Measurements from ENCODE around the gene TCEA2.

The TCEA2 gene

DNA sequence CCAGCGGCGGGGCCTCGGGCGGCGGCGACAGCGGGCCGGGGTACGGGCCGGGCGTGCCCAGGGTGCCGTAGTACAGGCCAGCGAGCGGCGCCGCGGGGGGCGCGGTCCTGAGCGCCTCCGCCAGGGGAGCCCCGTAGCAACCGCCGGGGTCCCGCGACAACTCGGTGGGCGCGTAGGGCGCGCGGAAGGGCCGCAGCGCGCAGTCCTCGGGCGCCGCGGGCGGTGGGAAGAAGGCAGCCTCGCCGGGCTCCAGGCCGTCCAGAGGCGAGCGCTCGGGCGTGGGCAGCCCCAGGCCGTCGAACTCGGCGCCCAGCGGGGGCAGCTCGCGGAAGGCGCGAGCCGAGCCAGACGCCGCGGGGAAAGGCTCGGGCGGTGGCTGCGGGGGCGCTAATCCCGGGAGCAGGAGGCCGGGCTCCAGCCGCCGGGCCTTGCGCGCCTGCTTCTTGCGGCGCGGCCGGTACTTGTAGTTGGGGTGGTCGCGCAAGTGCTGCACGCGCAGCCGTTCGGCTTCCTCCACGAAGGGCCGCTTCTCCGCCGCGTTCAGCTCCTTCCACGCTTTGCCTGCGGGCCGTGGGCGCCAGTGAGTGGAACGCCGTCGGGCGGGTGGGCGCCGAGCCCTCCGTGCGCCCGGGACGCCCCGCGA lies 14.5 kb upstream of the TCEA2 start:
- no peak for DNase-seq (ENCODE audit: extremely low spot score)
- ChIA-PET CTCF (no interaction called here), POLR2A (no interaction called here)
- TF ChIP-seq FOXA1 (IDR thresholded peaks at IDR 0.05) (no peak), L3MBTL2 (conservative IDR thresholded peaks at IDR 0.05) (no peak), BHLHE40 (IDR thresholded peaks at IDR 0.05; ENCODE audit: borderline replicate concordance) (no peak), ARNT (IDR thresholded peaks at IDR 0.05) (no peak), NFRKB (IDR thresholded peaks at IDR 0.05) (no peak), CTBP1 (IDR thresholded peaks at IDR 0.05; ENCODE audit: borderline replicate concordance) (no peak), TARDBP (IDR thresholded peaks at IDR 0.05) (no peak), FOXM1 (IDR thresholded peaks at IDR 0.05; ENCODE audit: borderline replicate concordance) (no peak), SP1 (IDR thresholded peaks at IDR 0.05) (no peak), FOXK2 (IDR thresholded peaks at IDR 0.05) (no peak), SUZ12 (IDR thresholded peaks at IDR 0.05) (no peak)

GRCh38 chr20:64049060-64049877 lies 13.7 kb upstream of the TCEA2 start, which contains the start of gene SOX18:
SOX18 (minus strand) TSS chr20:64049639; CDS start chr20:64049516, 123 bp downstream.
- TF ChIP-seq SP1 (IDR thresholded peaks at IDR 0.05) (no peak), FOXK2 (IDR thresholded peaks at IDR 0.05) (no peak), HDGF (IDR thresholded peaks at IDR 0.05; ENCODE audit: borderline replicate concordance) (no peak), ZNF384 (IDR thresholded peaks at IDR 0.05) (no peak), L3MBTL2 (conservative IDR thresholded peaks at IDR 0.05) (no peak), PKNOX1 (IDR thresholded peaks at IDR 0.05) (no peak), NFRKB (IDR thresholded peaks at IDR 0.05) (no peak), FOXA1 (IDR thresholded peaks at IDR 0.05) (no peak), SUZ12 (IDR thresholded peaks at IDR 0.05) (no peak), BHLHE40 (IDR thresholded peaks at IDR 0.05; ENCODE audit: borderline replicate concordance) (no peak), LEF1 (IDR thresholded peaks at IDR 0.05; ENCODE audit: borderline replicate concordance) (no peak)
- DNase-seq (ENCODE audit: extremely low spot score) = peak; percentile 56
- ChIA-PET CTCF (no interaction called here), POLR2A (no interaction called here)

DNA sequence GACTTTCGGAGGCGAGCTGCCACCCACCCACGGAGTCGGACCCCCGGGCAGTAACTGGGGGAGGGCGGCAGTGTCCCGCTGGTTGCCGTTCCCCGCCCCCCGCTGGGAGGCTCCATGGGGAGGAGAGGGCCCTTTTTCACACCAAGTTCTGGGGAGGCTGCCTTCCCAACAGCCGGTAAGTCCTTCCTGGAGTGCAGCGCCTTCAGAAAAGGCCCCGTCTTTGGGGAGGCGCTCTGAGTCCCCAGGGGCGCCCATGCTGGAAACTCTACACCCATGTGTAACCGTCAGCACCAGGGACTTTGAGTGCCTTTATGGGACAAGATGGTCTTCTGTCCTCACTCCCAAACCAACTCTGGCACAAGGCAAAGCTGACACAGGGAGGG lies 13.1 kb upstream of the TCEA2 start:
- ChIA-PET CTCF (no interaction called here), POLR2A (interaction anchor here (1.3 kb wide), 1 partner anchor 13 kb away, joined by 8 read pairs; the partner anchor contains the start of gene TCEA2)
- DNase-seq (ENCODE audit: extremely low spot score) = no peak
- TF ChIP-seq NFRKB (IDR thresholded peaks at IDR 0.05) (no peak), BHLHE40 (IDR thresholded peaks at IDR 0.05; ENCODE audit: borderline replicate concordance) (no peak), HDGF (IDR thresholded peaks at IDR 0.05; ENCODE audit: borderline replicate concordance) (no peak), PKNOX1 (IDR thresholded peaks at IDR 0.05) (no peak), SUZ12 (IDR thresholded peaks at IDR 0.05) (no peak), FOXA1 (IDR thresholded peaks at IDR 0.05) (no peak), TARDBP (IDR thresholded peaks at IDR 0.05) (no peak), ZNF384 (IDR thresholded peaks at IDR 0.05) (no peak), ARNT (IDR thresholded peaks at IDR 0.05) (no peak), ELF4 (IDR thresholded peaks at IDR 0.05) (no peak), L3MBTL2 (conservative IDR thresholded peaks at IDR 0.05) (no peak), FOXK2 (IDR thresholded peaks at IDR 0.05) (no peak), SP1 (IDR thresholded peaks at IDR 0.05) (no peak), LEF1 (IDR thresholded peaks at IDR 0.05; ENCODE audit: borderline replicate concordance) (no peak), FOXM1 (IDR thresholded peaks at IDR 0.05; ENCODE audit: borderline replicate concordance) (no peak), CTBP1 (IDR thresholded peaks at IDR 0.05; ENCODE audit: borderline replicate concordance) (no peak)

DNA sequence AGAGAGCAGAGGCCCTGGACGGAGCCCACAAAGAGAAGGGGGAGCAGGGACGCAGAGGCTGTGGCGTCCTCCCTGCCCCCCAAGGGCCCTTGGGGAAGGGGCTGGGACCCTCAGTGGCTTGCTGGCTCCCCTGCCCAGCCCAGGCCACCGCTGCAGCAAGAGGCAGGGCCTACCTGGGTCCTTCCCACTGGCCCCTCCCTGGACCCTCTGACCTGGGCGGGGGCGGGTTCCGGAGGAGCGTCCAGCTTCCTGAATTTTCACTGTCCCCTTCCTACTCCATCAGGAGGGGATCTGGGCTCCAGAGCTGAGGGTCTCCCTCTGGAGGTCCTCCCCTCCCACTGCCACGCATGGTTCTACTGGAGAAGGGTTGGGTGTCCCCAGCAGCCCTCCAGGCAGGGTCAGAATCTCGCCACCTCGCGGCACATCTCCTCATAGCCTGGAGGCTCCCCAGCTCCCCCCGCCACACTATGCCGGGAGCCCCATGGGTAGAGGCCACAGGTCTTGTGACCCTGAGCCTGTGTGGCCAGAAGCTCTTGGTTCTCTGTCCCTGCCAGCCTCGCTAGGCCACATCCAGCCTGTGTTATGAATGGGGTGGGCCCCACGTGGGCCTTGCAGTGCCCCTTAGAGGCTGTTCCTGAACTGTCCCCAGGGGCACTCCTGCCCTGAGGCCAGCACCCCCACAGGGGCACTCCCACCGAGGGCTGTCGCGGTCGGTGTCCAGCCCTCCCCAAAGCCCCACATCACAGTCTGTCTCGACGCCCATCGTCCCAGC lies 12.6 kb upstream of the TCEA2 start:
- TF ChIP-seq CTBP1 (IDR thresholded peaks at IDR 0.05; ENCODE audit: borderline replicate concordance) (no peak), ELF4 (IDR thresholded peaks at IDR 0.05) (no peak), HDGF (IDR thresholded peaks at IDR 0.05; ENCODE audit: borderline replicate concordance) (no peak), FOXA1 (IDR thresholded peaks at IDR 0.05) (no peak), BHLHE40 (IDR thresholded peaks at IDR 0.05; ENCODE audit: borderline replicate concordance) (no peak), L3MBTL2 (conservative IDR thresholded peaks at IDR 0.05) (no peak), FOXK2 (IDR thresholded peaks at IDR 0.05) (no peak), SP1 (IDR thresholded peaks at IDR 0.05) (no peak), LEF1 (IDR thresholded peaks at IDR 0.05; ENCODE audit: borderline replicate concordance) (no peak)
- no peak for DNase-seq (ENCODE audit: extremely low spot score)
- ChIA-PET POLR2A (interaction anchor here (1.3 kb wide), 1 partner anchor 12 kb away, joined by 8 read pairs; the partner anchor contains the start of gene TCEA2), CTCF (interaction anchor here (0.9 kb wide), 1 partner anchor 10 kb away, joined by 3 read pairs; no protein-coding TSS in a partner anchor)

DNA sequence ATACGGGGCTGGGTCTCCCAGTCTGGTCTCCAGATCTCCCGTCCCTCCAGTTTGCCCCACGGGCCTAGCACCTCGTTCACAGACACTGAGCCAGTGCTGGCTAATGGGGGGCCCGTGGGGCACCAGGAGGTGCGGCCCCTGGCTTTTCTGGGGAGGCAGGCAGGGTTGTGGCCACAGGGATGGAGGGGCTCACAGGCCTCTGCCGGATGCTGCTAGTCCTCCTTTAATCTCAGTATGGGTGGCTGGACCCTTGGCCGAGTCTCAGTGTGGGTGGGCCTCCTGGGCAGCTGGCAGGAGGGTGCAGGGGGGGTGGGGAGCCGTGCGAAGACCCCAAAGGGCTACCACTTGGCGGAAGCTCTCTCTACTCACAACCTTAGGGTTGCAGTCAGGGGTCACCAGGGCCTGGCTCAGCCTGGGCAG lies 12.0 kb upstream of the TCEA2 start:
- no peak for DNase-seq (ENCODE audit: extremely low spot score)
- POLR2A ChIA-PET = interaction anchor here (1.3 kb wide), 1 partner anchor 12 kb away, joined by 8 read pairs; the partner anchor contains the start of gene TCEA2
- CTCF ChIA-PET = interaction anchor here (0.9 kb wide), 1 partner anchor 9 kb away, joined by 3 read pairs; no protein-coding TSS in a partner anchor
- no peak for TF ChIP-seq FOXA1 (IDR thresholded peaks at IDR 0.05)
- TF ChIP-seq FOXK2 (IDR thresholded peaks at IDR 0.05) = no peak
- no peak for TF ChIP-seq HDGF (IDR thresholded peaks at IDR 0.05; ENCODE audit: borderline replicate concordance)
- no peak for TF ChIP-seq SUZ12 (IDR thresholded peaks at IDR 0.05)
- TF ChIP-seq PKNOX1 (IDR thresholded peaks at IDR 0.05) = no peak
- no peak for TF ChIP-seq NFRKB (IDR thresholded peaks at IDR 0.05)
- no peak for TF ChIP-seq CTBP1 (IDR thresholded peaks at IDR 0.05; ENCODE audit: borderline replicate concordance)
- no peak for TF ChIP-seq ZNF384 (IDR thresholded peaks at IDR 0.05)
- no peak for TF ChIP-seq TARDBP (IDR thresholded peaks at IDR 0.05)
- TF ChIP-seq LEF1 (IDR thresholded peaks at IDR 0.05; ENCODE audit: borderline replicate concordance) = no peak
- TF ChIP-seq ELF4 (IDR thresholded peaks at IDR 0.05) = no peak
- TF ChIP-seq ARNT (IDR thresholded peaks at IDR 0.05) = no peak
- no peak for TF ChIP-seq FOXM1 (IDR thresholded peaks at IDR 0.05; ENCODE audit: borderline replicate concordance)
- no peak for TF ChIP-seq L3MBTL2 (conservative IDR thresholded peaks at IDR 0.05)
- TF ChIP-seq BHLHE40 (IDR thresholded peaks at IDR 0.05; ENCODE audit: borderline replicate concordance) = no peak
- no peak for TF ChIP-seq SP1 (IDR thresholded peaks at IDR 0.05)

All from HEK293T (cell line).